ENCODE measurements around the gene KDM8. TPM values are rescaled to one million over a fixed set of nuclear protein-coding genes. Genes with fewer than 3 reads are reported as not detected.

Gene KDM8
- total and polyA plus RNA-seq, 9 of the 15 experiments (the other 6 are each of a cell fraction or from before 2014, with no cell fraction given) = 0.61 to 9.1 (median 5.4) TPM

- no peak overlapping the region for H3K27ac ChIP-seq (ENCODE audit: extremely low read depth, low read depth, low read length)
- POLR2A ChIA-PET = interaction anchor here (0.6 to 2.6 kb wide), 4 partner anchors 11 to 136 kb away, joined by 3 to 7 read pairs (median 4); partner anchors contain the start of gene KDM8
- no peaks in the 10 kb centered on the region for H4K20me1 ChIP-seq (replicated peaks; ENCODE audit: control insufficient read depth, insufficient read depth, low read length)
- DNase-seq (ENCODE audit: extremely low read depth in 1 of 4, low spot score in 3 of 4) (no peak), FAIRE-seq (no peak), ATAC-seq (no peak)
- in situ Hi-C loops (cut with MboI) = no loop called here
- H3K4me1 ChIP-seq (replicated peaks in 1 of 2; ENCODE audit: control insufficient read depth in 2 of 2, insufficient read depth in 2 of 2, low read length in 2 of 2) = peaks cover 37 to 47% of the 10 kb centered on the region in 2 experiments
- H2AFZ ChIP-seq (ENCODE audit: low read depth, low read length) = no peak overlapping the region
- no peaks in the 10 kb centered on the region for H3K9me1 ChIP-seq (ENCODE audit: control insufficient read depth, insufficient read depth, low read length)
- 95% methylated on average over 5 of the region's 5 CpGs for WGBS (ENCODE audit: insufficient coverage, low coverage, missing lambda C conversion rate)
- no peaks in the 10 kb centered on the region for H3K9me3 ChIP-seq (replicated peaks; ENCODE audit: control insufficient read depth, insufficient read depth, low read depth, low read length)
- CTCF ChIA-PET (ENCODE audit: low intra/inter-chr PET ratio) = interaction anchor here (0.5 to 1.1 kb wide), 2 partner anchors 130 to 1266 kb away, joined by 3 read pairs; no protein-coding TSS in a partner anchor
- H3K4me3 ChIP-seq = no peak overlapping the region
- no peaks in the 10 kb centered on the region for H3K27me3 ChIP-seq (ENCODE audit: control insufficient read depth in 2 of 2, insufficient read depth in 2 of 2, low read length in 2 of 2)
- no peak overlapping the region for H3K4me2 ChIP-seq (ENCODE audit: insufficient read depth, low read length)
- TF ChIP-seq ZFPM2 (CRISPR knock-in tag; IDR thresholded peaks at IDR 0.05) = no peak
- TF ChIP-seq BRD9 (IDR thresholded peaks at IDR 0.05; ENCODE audit: low read depth, partially characterized antibody) = no peak
- TF ChIP-seq CGGBP1 (CRISPR knock-in tag; IDR thresholded peaks at IDR 0.05) = no peak
- no peak for TF ChIP-seq KAT7 (CRISPR knock-in tag; IDR thresholded peaks at IDR 0.05; ENCODE audit: borderline replicate concordance)
- no peak for TF ChIP-seq E2F4 (CRISPR knock-in tag; IDR thresholded peaks at IDR 0.05; ENCODE audit: low read depth)
- no peak for TF ChIP-seq ZNF592 (IDR thresholded peaks at IDR 0.05)
- no peak for TF ChIP-seq SP2 (IDR thresholded peaks at IDR 0.05; ENCODE audit: extremely low read depth, low read depth, low read length, poor library complexity, severe bottlenecking)
- TF ChIP-seq ZNF121 (CRISPR knock-in tag; conservative IDR thresholded peaks at IDR 0.05) = no peak
- TF ChIP-seq KAT8 (IDR thresholded peaks at IDR 0.05; ENCODE audit: low read depth) = no peak
- no peak for TF ChIP-seq RUNX1 (IDR thresholded peaks at IDR 0.05; ENCODE audit: low read depth)
- TF ChIP-seq PCBP1 (IDR thresholded peaks at IDR 0.05; ENCODE audit: low read depth, low read length, poor library complexity, severe bottlenecking) = no peak
- no peak for TF ChIP-seq PRPF4 (IDR thresholded peaks at IDR 0.05; ENCODE audit: insufficient read depth, low read depth, low read length, poor library complexity, severe bottlenecking)
- no peak for TF ChIP-seq CREB3 (tag; conservative IDR thresholded peaks at IDR 0.05; ENCODE audit: low read depth)
- TF ChIP-seq JUNB (CRISPR knock-in tag; conservative IDR thresholded peaks at IDR 0.05) = no peak
- intact Hi-C loops (cut with micrococcal nuclease) = no loop called here
- no TSS peak for BruUV-seq (replicated peaks)
- no peak overlapping the region for H3K9ac ChIP-seq (ENCODE audit: insufficient read depth in 1 of 2, low read depth in 2 of 2, low read length in 2 of 2)
- H3K36me3 ChIP-seq (ENCODE audit: control insufficient read depth, insufficient read depth, low read length) = peaks cover 2% of the 10 kb centered on the region; the same call in 1 of the 3 replicates
- 0 out of 3 replicates have a peak, but pooled peaks cover 4% of the 10 kb centered on the region for H3K79me2 ChIP-seq (ENCODE audit: control insufficient read depth, insufficient read depth, low read length)
Measured at GRCh38 chr16:27239026-27239425, 35.7 kb downstream of the KDM8 start.

All from K562 (cell line).